ENCODE measurements around the gene SNX30.

SNX30 gene

GRCh38 chr9:112873773-112874405, 123.3 kb downstream of the SNX30 start:
- DNase-seq (ENCODE audit: low read depth) = no peak
- H3K4me3 ChIP-seq (ENCODE audit: low read depth, low read length) = no peak overlapping the region
- TF ChIP-seq, protein P1, sequence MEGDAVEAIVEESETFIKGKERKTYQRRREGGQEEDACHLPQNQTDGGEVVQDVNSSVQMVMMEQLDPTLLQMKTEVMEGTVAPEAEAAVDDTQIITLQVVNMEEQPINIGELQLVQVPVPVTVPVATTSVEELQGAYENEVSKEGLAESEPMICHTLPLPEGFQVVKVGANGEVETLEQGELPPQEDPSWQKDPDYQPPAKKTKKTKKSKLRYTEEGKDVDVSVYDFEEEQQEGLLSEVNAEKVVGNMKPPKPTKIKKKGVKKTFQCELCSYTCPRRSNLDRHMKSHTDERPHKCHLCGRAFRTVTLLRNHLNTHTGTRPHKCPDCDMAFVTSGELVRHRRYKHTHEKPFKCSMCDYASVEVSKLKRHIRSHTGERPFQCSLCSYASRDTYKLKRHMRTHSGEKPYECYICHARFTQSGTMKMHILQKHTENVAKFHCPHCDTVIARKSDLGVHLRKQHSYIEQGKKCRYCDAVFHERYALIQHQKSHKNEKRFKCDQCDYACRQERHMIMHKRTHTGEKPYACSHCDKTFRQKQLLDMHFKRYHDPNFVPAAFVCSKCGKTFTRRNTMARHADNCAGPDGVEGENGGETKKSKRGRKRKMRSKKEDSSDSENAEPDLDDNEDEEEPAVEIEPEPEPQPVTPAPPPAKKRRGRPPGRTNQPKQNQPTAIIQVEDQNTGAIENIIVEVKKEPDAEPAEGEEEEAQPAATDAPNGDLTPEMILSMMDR (IDR thresholded peaks at IDR 0.05; ENCODE audit: low read depth, low read length, missing control alignments) = no peak

DNA sequence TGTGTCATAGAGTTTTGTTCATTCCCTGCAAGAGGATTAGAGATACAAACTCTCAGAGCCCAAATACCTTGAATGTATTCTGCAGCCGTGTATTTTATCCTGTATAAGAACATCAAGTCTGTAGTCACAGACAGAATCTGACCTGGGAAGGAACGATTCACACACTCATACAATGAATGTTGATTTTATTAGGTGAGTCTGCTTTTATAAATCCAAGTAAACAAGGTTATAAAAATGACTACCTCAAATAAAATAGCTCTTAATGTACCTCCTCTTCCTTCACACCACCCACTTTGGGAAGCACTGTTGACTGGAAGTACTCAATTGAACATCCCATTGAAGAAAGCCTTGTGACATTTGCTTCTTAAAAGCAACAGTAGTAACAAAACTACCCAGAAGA, 128.2 kb downstream of the SNX30 start:
- no peak for DNase-seq (ENCODE audit: low read depth)
- TF ChIP-seq, protein P1 (IDR thresholded peaks at IDR 0.05; ENCODE audit: low read depth, low read length, missing control alignments) = no peak
- no peak overlapping the region for H3K4me3 ChIP-seq (ENCODE audit: low read depth, low read length)

- no peak overlapping the region for H3K4me3 ChIP-seq (ENCODE audit: low read depth, low read length)
- DNase-seq (ENCODE audit: low read depth) = no peak
- TF ChIP-seq, protein P1 (IDR thresholded peaks at IDR 0.05; ENCODE audit: low read depth, low read length, missing control alignments) = no peak
These were observed 130.1 kb downstream of the SNX30 start for GRCh38 chr9:112880650-112881049.

GRCh38 chr9:112881331-112881730, 130.8 kb downstream of the SNX30 start:
- TF ChIP-seq, protein P1 (IDR thresholded peaks at IDR 0.05; ENCODE audit: low read depth, low read length, missing control alignments) = no peak
- H3K4me3 ChIP-seq (ENCODE audit: low read depth, low read length) = no peak overlapping the region
- DNase-seq (ENCODE audit: low read depth) = no peak

- no peak for DNase-seq (ENCODE audit: low read depth)
- no peak overlapping the region for H3K4me3 ChIP-seq (ENCODE audit: low read depth, low read length)
- TF ChIP-seq, protein P1 (IDR thresholded peaks at IDR 0.05; ENCODE audit: low read depth, low read length, missing control alignments) = no peak
These were observed 133.5 kb downstream of the SNX30 start for GRCh38 chr9:112884101-112884500.

GRCh38 chr9:112884721-112885120, 134.2 kb downstream of the SNX30 start:
- no peak for DNase-seq (ENCODE audit: low read depth)
- no peak overlapping the region for H3K4me3 ChIP-seq (ENCODE audit: low read depth, low read length)
- TF ChIP-seq, protein P1 (IDR thresholded peaks at IDR 0.05; ENCODE audit: low read depth, low read length, missing control alignments) = no peak

DNA sequence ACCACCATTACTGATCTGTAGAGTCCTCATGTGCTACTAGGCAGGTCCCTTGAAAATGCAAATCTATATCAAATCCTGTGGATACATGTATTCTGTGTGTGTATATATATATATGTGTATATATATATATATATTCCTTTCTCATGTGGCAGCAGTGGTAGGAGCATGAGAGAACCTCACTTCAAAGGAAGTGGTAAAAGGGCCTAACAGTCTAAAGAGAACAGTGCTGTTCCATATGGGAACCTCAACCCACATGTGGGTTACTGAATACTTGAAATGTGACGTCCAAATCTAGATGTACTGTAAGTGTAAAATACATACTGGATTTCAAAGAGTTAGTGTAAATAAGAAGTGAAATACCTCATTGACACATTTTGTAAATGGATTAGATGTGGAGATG, 134.8 kb downstream of the SNX30 start:
- DNase-seq (ENCODE audit: low read depth) = no peak
- H3K4me3 ChIP-seq (ENCODE audit: low read depth, low read length) = no peak overlapping the region
- TF ChIP-seq, protein P1 (IDR thresholded peaks at IDR 0.05; ENCODE audit: low read depth, low read length, missing control alignments) = no peak
